SW 1271 (cell line): ENCODE measurements around the gene EPHA1.

Experiments
- DNase-seq, 2 experiments: peaks; one replicate each; lab custom pipeline; 2025; lab: John Stamatoyannopoulos, UW

Gene EPHA1

DNA sequence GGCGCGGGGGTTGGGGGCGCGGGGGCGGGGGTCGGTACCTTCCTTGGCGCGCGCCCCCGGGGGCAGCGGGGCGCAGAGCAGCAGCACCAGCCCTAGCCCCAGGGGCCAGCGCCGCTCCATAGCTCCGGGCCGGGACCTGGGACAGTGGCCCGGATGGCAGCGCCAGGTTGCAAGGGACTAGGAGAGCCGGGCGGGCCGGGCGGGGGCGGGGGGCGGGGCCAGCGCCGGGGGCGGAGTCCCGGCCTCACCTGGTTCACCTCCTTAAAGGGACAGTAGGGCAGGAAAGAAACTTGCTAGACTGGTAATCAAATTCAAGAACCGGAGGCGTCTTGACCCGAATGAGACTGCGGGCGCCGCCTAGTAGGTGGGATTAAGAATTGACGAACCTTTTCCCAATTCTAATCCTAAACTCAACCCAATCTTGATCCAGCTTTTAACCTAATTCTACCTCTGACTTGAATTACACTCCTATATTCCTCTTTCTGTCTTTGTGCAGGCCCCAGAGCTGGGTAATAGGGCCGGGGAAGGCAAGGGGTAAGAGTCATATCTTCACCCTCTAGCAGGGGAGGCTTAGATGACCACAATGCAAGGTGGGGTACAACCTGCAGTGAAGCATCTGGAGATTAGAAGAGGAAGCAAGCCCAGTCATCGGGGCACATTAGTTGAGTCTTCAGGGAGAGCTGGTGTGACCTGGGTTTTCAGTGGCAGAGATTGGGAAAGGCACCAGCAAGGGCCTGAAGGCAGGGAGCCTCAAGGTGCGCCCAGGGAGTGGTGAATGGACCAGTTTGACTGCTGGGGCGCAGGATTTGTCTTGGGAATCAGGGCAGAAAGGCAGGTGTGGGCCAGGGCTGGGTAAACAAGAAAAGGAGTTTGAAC lies at the start of gene EPHA1:
Gene EPHA1 (minus strand): TSS at position 171 of the 876 bp plus-strand sequence. CDS start 51 bp downstream, at position 120.
- no peak for DNase-seq

DNA sequence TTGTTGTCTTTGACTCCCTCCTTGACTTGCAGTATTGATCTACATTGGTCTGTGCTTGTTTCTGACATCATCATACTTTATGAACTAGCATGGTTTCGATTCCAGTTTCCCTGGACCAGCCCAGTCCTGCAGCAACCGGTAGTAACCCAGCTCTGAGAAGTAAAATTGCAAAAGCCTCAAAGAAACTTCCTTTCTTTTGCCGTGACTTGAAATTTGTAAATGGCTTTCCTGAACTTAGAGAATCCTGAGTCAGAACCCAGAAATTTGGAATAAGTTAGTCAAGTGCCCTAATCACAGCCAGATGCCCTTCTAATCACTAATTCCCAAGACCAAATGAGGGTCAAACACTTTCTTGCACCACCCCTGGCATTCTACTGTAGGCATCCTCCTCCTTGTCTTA lies 49.6 kb upstream of the EPHA1 start:
- DNase-seq = no peak

DNA sequence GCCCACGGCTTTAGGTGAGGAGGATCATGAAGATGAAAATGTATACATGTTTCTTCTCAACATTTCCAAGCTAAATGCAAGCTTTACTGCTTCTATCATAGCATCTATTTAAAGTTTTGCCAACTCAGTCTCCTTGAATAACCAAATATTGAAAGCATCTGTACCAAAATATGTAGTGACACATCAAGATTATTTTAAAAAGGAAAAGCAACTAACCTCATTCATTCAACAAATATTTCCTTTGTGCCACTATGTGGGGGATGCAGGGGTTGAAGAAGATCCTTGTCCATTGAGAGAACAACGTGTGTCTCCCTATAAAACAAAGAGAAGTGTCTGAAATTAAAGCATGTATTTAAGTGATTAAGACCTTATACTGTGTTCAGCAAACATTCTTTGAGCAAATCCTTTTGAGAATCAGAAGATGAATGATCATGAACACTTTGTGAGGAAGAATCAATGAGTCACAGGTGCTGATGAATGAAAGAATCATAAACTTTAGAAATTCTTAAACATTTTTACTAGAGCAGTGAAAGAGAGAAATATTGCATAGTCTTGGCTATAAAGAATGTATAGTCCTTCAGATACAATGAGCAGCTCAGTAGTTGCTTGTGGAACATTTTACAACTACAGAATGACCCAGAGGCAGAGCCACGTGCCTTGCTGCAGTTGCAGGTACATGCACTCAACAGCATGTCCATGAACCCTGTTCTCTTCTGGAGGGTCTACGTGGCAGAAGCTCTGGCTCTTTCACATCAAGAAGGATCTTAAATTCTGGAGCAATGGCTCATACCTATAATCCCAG lies 48.5 kb upstream of the EPHA1 start:
- no peak for DNase-seq

DNA sequence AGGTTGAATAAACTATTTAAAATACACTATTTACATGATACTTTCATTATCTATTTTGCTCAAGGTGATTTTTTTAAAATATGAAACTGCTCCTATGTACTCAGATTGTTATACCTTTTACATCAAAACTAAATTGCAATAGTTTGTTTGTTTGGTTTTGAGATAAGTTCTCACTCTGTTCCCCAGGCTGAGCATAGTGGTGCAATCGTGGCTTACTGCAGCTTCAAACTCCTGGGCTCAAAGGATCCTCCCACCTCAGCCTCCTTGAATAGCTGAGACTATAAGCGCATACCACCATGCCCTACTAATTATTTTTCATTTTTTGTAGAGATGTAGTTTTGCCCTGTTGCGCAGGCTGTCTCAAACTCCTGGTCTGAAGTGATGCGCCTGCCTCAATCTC lies 47.3 kb upstream of the EPHA1 start:
- DNase-seq = no peak

DNA sequence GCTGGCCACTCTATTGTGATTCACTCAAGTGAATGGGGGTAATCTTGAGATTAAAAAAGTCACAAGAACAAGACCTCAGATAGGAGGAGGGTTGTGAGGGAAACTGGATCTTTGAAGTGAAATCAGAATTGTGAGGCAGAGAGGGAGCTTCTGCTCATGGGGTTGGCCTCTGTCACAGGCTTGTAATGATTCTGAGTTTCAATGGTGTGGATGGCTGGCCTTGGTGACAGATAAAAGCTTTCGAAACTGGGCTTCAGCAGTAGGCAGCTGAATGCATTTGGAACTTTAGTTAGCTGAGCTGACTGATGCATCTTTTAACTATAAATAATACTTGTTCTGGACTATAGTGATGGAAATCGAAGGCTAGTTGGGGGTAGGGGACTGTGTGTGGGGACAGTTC lies 46.8 kb upstream of the EPHA1 start:
- no peak for DNase-seq

DNA sequence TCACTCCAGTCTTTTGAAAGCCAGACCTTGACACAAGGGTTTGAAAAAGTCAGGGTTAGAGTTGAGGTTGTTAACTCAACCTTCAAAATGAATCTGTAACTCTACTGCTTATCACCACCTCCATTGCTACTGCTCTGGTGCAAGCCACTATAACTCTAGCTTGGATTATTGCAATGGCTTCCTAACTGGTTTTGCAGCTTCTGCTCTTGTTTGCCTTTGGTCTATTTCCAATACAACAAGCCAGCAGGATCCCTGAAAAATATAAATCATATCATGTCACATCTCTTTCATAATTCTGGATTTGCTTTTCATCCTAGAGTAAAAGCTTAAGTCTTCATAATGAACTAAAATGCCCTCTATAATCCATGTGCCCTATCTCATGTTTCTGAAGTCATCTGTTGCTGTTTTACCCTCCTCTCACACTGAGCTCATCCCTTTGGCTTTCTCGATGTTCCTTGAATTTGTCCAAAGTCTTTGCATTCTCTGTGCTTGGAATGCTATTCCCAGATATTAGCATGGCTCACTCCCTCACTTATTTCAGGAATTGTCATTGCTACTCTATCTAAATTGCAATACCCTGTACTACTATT lies 45.5 kb upstream of the EPHA1 start:
- no peak for DNase-seq

DNA sequence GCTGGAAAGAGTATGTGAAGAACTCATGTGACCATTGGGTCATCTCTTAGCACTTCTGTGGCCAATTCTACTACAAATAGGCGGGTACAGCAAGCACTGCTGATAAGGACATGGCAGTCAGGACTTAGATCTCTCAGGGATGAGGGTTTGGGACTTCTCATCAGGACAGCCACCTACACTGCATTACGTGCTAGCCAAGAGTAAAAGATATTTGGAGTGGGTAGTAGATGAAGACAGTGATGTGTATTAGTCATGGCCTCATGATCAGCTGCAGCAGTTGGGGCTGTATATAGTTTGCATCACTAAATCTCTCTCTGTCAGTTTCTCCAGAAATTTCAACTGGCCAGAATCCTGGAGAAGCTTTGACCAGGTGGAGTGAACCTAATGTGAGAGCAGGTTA lies 43.8 kb upstream of the EPHA1 start:
- DNase-seq = no peak

DNA sequence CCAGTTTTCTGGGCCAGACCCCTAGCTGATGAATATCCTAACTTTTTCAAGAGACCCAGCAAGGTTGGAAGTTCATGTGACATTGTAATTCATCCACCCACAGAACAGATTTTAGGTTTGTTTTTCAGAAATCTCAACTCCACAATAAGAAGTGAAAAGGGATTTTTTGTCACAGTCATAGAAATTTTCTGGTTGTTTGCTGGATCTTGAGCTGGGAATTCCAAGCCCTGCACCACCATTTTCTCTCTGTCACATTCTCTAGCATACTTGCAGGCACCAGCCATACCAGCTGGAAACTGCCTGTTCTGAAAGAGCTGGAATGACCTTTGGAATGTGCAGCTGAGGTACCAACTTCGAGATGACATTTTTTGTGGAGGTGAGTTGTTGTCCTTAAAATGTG lies 43.1 kb upstream of the EPHA1 start:
- no peak for DNase-seq

DNA sequence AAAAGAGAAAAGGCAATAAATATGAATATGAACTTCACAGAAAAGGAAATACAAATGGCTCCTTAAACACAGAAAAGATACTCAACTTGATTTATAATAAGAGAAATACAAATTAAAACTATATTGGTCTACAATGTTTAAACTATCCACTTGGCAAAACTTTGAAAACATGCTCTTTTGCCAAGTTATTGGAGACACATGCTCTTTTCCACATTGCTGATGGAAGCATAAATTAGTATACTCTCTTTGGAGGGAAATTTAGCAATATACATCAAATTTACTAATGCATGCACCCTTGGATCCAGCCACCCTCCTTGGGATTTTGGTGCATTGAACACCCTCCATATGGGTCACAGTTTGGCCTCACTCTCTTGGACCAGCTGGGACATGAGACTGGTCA lies 42.5 kb upstream of the EPHA1 start:
- no peak for DNase-seq

DNA sequence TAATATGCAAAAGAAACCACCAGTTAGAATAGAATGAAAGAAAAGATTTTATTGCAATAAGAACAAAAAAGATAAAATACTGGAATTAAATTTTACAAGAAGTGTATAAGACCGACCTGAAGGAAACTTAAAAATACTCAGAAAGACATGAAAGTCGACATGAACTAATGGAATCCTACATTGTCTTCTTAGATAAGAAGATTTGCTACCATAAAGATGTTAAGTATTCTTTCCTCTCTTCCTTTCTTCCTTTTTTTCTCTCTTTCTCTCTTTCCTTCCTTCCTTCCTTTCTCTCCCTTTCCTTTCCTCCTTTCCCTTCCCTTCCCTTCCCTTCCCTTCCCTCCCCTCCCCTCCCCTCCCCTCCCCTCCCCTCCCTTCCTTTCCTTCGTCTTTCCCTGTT lies 41.1 kb upstream of the EPHA1 start:
- no peak for DNase-seq

DNA sequence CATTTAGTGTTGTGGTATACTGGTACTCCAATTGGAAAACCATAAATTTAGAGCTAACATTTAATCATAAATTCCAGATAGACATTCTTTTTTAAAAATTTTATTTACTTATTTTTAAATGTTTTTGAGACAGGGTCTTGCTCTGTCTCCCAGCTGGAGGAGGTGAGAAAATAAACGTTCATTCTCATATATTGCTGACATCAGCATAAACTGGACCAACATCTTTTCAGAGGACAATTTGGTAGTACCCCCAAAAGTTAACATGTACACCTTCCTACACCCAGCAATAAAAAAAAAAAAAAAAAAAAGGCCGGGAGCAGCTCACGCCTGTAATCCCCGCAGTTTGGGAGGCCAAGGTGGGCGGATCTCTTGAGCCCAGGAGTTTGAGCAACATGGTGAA lies 39.8 kb upstream of the EPHA1 start:
- no peak for DNase-seq

DNA sequence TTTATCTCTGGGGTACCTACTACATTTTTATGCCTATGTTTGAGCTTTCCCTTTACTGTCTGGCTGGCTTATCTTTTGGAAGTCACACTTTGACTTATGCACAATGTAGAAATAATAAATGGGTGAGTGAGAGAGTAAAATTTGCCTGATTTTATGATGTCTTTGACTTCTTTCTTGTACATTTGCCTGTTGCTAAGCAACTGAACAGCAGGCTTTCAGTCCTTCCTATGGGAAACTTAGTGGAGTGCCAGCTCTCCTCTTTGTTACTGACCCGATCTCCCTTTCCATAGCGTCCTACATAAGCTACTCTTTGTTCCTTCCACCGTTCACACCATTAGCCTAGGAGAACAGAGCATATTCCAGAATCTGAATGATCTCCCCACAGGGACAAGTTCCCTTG lies 38.8 kb upstream of the EPHA1 start:
- DNase-seq = no peak

DNA sequence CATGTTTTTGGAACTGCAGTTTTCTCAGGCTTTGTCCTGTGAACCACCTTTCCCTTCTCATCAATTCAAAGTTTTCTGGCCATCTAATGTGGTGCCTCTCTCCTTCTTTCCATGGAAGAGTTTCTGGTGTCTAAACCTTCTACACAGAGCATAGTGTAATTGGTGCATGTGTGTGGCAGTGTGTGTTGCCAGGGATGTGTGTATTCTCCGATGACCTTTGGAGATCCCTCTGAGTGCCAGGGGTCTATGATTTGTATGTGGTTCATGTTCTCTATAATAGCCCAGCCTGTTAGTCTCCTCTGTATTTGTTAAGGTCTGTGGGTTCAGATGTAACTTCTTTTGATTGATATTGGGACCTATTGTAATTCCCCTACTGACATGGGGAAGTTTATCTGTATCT lies 36.1 kb upstream of the EPHA1 start:
- no peak for DNase-seq

DNA sequence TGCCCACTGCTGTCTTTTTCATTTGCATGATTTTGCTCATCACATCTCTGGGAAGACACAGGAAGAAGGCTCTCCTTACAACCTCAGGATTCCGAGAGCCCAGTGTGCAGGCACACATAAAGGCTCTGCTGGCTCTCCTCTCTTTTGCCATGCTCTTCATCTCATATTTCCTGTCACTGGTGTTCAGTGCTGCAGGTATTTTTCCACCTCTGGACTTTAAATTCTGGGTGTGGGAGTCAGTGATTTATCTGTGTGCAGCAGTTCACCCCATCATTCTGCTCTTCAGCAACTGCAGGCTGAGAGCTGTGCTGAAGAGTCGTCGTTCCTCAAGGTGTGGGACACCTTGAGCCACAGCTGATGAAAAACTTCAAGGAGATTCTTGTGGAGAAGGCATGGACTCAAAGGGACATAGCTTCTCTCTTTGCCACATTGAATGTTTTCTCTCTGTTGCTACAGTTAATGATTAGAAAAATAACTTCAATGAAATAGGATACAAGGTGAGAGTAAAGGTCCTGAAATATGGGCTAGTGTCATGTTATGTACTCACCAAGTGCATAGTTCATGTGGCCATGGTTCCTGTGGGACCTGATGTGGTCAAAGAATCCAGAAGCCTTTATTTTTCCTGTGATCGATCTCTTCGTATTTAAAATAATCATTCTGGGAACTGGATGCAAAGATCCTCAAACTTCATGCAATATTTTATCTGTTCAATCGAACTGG lies 35.6 kb upstream of the EPHA1 start:
- DNase-seq = no peak

DNA sequence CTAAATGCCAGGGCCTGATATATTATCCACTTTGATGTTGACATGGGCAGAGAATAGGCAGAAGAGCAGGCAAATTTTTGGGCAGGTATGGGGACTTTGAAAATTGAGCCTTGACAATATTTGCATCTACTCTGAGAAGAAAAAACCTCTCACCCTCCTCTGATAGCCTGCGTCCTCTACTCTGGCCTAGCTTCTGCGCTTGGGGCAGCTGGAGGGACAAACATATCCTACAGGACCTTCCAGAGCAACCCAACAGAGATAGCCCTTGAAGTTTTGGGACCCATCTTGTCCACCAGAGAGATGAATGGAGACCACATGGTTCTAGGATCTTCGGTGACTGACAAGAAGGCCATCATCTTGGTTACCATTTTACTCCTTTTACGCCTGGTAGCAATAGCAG lies 34.5 kb upstream of the EPHA1 start, which contains the start of gene TAS2R60:
Gene TAS2R60 (plus strand): TSS at position 301 of the 400 bp plus-strand sequence. CDS start 0 bp downstream, at position 301.
- no peak for DNase-seq

DNA sequence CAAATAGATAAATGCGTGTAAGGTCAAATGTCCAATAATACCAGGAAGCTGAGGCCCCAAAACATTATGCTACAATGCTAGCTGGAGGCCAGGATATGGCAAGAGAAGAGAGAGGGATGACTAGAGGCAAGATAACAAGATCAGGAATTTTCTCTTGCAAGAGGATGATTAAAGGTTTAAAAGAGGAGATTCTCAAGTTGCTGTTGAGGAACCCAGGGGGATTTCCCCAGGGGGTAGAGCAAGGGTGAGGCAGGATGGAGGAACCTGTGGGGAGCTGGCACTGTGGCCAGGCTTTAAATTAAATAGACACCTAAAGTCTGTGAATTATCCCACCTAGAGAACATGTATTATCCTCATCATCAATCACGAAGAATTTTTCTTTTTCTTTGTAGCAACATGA lies 31.2 kb upstream of the EPHA1 start:
- DNase-seq = no peak

DNA sequence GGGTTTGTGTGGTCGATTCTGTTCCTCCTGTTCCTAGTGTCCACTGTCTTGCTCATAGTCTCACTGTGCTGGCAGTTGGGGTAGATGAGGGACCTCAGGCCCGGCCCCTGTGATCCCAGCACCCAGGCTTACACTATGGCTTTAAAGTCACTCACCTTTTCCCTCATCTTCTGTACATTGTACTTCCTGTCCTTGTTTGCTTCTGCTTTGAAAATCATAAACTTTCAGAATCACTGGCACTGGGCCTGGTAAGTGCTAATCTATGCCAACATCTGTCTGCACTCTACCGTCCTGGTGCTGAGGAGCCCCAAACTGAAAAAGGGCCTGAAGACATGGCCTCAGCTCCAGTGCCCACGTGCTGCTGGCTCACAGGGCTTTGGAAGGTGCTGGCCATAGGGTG lies 28.9 kb upstream of the EPHA1 start:
- no peak for DNase-seq

DNA sequence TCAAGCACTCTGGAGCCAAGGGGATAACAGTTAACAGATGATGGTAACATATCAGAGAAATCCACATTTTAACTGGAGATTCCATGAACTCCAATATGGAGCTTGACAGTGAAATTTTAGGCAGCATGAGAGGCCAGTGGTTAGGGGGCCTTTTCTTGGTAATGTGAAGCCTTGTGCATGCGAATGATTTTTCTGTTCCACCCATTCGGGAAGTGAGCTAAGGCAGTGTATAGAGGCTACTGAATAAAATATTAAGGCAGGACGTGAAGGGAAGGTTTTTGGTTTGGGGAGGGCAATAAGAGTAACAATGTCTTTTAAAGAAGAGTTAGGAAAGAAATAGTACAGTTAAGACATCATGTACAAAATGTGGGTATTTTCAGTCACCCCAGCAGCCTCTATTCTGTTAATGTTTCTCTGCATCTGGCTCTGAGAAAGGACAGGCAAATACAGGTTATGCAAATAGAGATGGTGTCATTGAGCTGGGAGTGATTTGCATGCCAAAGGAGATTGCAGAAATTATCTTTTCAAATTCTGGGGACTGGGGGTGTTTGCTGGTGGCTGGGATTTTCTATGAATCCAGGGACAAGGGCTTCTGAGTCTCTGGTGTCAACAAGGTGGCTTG lies 27.8 kb upstream of the EPHA1 start:
- DNase-seq = no peak

DNA sequence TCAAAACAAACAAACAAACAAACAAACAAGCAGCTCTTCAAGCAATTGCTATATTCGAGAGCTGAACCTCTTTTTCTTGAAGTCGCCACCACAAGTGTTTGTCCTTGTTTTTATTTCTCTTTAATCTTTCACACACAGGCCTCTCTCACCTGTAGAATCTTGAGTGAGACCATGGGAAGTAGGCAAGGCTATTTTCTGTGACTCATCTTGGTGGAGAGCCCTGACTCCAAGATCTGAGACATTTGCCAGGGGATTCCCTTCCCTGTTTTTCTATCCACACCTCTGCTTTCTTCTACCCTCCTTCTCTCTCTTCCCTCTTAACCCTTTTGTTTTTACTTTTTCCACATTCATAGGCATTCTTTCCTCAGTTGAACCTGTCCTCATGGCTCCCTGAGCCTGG lies 26.6 kb upstream of the EPHA1 start:
- no peak for DNase-seq

DNA sequence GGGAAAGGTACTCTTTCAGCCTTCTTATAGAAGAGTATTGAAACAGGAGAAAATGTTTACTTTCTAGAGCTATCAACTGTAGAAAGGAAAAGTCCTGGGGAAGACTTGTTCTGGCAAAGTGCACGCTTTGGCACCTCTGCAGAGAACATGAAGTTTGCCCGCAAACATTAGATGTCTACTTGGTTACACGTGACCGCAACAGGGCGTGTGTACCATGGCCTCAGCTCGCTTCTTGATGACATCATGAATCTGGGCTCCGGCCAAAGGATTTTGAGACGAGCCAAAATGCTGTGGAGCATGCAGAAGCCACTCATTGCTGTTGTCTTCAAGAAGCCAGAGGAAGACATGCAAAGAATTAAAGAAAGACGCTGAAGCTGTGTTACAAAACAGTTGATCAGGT lies 26.0 kb upstream of the EPHA1 start:
- DNase-seq = no peak

DNA sequence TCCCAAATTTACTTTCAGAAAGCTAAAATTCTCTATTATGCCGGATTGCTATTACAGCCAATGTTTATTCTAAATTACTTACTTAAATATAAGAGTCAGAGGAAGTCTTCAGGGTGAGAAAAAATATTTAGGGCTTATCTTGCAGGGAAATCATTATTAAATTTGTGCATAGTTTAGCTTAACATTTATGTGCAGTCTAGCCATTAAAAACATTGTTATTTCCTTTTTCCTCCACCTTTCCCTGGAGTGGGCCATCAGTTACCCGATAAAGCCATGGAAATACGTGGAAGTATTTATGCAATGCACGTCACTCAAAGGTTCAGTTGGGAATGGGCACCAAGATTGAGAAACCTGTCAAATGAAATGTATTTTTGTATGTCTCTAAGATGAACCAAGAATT lies 25.1 kb upstream of the EPHA1 start:
- DNase-seq = no peak

DNA sequence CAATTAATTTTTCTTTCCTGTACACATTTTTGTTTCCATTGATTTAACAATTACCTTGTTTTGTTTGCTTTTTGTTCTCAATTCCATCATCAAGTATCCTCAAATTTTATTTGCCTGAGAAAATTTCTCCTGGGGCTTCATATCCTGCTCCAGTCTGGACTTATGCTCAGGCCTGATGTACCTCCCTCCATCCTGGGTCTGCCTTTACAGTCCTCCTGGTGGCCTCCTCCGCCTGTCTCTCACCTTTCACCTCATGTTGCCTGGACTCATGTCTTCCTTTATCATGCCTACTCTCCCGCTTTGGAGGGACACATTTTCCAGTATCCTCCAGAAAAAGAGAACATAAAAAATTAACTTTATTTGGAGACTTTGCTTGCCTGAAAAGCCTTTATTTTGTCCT lies 22.5 kb upstream of the EPHA1 start:
- no peak for DNase-seq
